HG02763 (cell line): ENCODE measurements around the gene CD151.

ENCODE experiments used
- ATAC-seq: cut with Tn5 transposase; IDR thresholded peaks from one replicate; pipeline ENCODE4 v1.9.1; 2021; ENCODE audit warnings: mild to moderate bottlenecking, moderate library complexity; ENCODE audit not compliant: unreplicated experiment

Gene CD151

DNA sequence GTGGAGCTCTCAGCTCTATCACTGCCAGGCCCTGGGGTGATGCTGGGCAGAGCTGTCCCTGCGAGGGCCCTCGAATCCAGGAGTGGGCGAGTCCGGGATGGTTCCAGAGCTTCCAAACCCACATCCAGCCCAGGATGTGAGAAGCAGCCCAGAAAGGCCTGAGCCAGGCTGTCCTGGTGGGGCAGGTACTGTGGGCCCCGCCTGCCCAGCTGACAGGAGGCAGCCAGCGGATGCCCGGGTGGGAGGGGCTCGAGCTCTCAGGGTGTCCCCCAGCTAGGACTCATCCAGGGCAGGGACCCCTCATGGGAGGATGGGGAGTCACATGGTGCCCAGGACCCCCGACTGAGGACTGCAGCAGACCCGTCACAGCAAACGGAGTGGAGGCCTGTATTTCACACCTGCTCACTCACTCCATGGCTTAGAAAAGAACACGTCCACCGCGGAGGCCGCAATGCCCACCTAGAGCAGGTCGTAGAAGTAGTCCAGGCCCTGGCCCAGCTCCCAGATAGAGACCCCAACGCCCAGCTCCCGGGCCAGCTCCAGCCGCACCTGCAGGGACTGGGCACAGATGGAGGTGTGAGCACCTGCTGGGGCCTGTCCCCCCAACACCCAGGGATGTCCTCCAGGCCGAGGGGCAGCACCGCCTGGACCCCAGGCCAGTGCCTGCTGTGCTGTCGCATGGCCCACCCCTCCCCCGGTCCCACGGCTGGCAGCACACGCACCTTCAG lies 36.8 kb downstream of the CD151 start:
- no peak for ATAC-seq

DNA sequence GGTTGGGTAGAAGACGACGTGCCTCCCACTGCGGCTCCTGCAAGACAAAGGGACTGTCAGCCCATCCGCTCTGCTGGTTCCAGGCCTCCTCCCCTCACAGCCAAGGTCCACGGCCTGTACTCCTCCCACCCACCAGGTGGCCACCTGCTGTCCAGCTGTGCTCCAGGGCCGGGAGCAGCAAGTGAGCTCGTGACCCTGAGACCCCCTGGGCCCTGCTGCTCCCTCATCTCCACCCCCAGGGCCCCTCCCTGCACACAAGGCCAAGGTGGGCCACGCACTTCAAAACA lies 37.3 kb downstream of the CD151 start:
- ATAC-seq = no peak

- no peak for ATAC-seq
Measured at GRCh38 chr11:870418-870817, 37.7 kb downstream of the CD151 start.

DNA sequence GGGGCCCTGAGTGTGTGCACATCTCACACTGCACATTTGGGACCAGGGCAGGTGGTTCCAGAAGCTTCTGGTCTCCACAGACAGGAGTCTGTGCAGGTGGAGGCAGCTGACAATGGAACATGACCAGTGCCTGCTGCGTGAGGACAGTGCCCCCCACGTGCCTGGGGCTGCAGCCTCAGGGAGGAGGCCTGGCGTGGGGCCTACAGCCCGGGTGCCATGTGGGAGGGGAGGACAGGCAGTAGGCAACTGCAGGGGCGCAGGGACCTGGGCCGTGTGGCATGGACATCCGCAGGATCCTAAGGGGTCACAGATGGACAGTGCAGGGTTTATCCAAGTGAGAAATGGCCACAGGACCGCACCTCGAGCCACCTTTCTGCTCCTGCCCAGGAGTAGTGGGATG lies 38.7 kb downstream of the CD151 start:
- no peak for ATAC-seq

DNA sequence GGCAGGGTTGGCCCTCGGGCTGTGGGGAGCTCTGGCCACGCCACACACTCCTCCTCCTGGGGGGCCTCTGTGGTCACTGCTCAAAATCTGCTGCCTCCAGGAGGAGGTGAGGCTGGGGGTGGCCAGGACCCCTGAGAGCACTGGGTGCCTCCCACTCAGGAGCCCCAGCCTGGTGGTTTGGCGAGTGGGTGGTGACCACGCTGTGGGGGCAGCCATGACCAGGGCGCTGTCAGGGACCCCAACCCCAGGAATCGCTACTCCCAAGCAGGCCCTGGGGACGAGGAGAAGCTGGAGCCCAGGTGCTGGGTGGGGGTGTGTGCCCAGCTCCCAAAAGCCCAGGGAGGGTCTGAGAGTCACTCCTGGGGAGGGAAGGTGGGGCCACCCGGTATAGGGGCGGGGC lies 40.0 kb downstream of the CD151 start:
- ATAC-seq = no peak

- ATAC-seq = no peak
Measured at GRCh38 chr11:873706-874105, 41.0 kb downstream of the CD151 start.

DNA sequence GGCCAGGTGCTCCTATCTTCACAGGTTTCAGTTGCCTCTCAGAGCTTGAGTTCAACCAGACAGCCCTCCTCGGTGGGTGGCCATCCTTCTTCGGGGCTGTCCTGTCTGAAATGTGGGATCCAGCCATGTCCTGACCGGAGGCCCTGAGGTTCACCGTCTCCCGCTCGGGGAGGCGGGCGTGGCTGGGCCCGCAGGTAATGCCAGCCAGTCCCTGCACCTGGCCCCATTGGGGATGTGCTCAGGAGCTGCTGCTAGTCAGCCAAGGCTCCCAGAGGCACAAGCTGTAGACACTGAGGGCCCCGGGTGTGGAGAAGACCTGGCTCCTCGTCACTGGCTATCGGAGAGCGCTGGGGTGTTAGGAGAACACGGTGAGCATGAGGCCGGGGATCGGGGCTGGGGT lies 42.5 kb downstream of the CD151 start:
- no peak for ATAC-seq

- no peak for ATAC-seq
Measured at GRCh38 chr11:875769-876301, 43.1 kb downstream of the CD151 start.

GRCh38 chr11:876545-876944 lies 43.8 kb downstream of the CD151 start:
- no peak for ATAC-seq

GRCh38 chr11:877565-877964 lies 44.8 kb downstream of the CD151 start:
- no peak for ATAC-seq

GRCh38 chr11:880447-880846 lies 47.7 kb downstream of the CD151 start:
- ATAC-seq = no peak

DNA sequence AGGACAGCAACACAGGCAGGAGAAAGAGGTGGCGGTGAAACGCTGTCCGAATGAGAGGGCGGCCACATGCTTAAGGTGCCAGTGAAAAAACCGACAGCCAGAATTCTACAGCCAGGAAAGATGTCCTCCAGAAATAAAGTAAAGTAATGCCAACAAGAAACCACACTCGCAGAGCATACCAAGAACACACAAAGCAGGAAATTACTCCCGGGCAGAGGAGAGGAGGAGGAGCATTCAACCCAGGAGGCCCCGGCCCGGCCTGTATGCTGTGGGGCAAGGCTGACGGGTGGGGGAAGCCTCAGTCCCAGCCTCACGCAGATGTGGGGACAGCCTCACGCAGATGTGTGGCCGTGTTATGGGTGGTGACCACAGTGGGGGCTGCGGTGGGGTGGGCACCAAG lies 49.8 kb downstream of the CD151 start:
- no peak for ATAC-seq

DNA sequence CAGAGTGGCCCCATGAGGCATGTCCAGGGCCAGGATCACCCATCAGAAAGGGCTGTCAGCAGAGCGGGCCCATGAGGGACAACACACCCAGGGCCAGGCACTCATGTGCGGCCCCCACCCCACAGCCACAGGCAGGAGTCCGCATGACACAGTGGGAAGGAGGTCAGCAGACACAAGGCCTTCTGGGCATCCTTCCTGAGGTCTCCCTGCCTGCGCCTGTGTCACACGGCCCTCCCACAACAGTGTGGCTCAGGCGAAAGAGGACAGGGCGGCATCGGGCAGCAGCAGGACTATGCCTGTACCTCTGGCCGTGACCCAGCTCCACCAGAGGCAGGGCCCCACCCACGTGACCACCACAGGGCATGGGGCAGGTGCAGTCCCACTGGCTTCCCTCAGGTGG lies 50.8 kb downstream of the CD151 start:
- ATAC-seq = no peak

GRCh38 chr11:884578-885070 lies 51.9 kb downstream of the CD151 start:
- no peak for ATAC-seq

DNA sequence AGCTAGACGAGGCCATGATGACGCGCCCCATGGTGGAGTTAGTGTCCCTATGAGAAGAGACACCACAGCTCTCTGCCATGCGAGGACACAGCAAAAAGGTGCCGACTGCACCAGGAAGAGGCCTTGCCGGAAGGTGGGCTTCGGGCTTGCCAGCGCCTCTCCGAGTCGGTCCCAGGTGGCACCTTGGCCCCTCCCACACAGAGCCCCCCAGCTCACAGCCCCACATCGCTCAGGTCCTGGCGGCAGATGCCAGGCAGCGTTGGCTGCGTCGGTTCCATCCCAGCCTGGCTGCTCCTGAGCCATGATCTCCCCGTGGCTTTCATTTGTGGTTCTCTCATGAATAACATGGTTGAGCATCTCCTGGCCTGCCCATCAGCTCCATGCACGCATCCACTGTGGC lies 53.8 kb downstream of the CD151 start:
- ATAC-seq = no peak

DNA sequence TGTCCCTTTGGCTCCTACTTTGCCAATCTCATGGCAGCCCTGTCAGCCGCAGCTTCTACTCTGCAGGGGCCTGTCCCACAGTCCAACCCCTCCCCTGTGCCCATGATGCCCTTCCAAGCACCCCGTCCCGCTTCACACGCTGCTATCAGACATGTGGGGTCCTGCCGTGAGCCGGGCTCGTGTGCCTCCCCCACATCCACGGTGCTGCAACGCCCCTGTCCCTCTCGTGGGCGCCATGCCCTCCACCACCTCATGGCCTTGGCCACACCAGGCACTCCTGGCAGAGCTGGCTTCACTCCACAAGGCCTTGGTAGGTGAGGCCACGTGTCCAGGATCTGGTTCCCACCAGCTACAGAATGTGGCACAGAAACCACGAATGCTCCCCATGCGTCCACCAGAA lies 54.8 kb downstream of the CD151 start:
- ATAC-seq = no peak
